Measurements from ENCODE around the gene KCTD19.

The KCTD19 gene

GRCh38 chr16:67241008-67241900 lies 85.3 kb downstream of the KCTD19 start:
- no peak for DNase-seq

DNA sequence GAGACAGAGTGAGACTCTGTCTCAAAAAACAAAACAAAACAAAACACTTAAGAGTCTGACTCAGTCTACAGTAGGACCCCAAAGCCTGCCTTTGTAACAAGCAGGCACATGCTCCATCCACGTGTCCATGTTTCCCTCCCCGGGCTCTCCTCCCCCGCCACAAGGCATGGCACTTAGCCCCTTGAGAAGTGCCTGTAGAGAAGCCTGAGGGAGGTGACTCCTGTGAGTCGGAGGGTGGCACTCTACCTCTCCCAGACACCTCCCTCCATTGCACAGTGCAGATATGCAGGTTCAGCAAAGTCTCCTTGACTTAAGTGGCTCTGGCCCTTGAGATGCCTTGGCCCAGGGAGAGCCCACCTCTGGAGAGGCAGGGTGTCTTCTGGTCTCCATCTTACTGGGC lies 86.0 kb downstream of the KCTD19 start:
- no peak for DNase-seq
